Tibial nerve (tissue), 4 donors: Measurements from ENCODE around the gene COL1A2.

Experiments
- CTCF ChIP-seq, 5 experiments: fragments of 200-600 bp in 3 of 5; fragments of 450-650 bp in 2 of 5; sonication (generic) in 3 of 5; IDR thresholded peaks; one replicate each; pipeline ENCODE4 v1.5.1; 2016 to 2019; ENCODE audit warnings: antibody characterized with exemption in 5 of 5, mild to moderate bottlenecking in 3 of 5, moderate library complexity in 2 of 5
- EP300 ChIP-seq, 2 donors: sonication (generic); formaldehyde crosslinking; IDR thresholded peaks; one replicate each; pipeline ENCODE4 v1.6.1; 2017; ENCODE audit warnings: antibody characterized with exemption in 2 of 2, mild to moderate bottlenecking in 1 of 2
- POLR2A ChIP-seq, 2 donors: fragments of 450-650 bp; IDR thresholded peaks; one replicate each; pipeline ENCODE4 v1.6.1; 2017; ENCODE audit warnings: antibody characterized with exemption in 2 of 2, mild to moderate bottlenecking in 2 of 2, moderate library complexity in 2 of 2

DNA sequence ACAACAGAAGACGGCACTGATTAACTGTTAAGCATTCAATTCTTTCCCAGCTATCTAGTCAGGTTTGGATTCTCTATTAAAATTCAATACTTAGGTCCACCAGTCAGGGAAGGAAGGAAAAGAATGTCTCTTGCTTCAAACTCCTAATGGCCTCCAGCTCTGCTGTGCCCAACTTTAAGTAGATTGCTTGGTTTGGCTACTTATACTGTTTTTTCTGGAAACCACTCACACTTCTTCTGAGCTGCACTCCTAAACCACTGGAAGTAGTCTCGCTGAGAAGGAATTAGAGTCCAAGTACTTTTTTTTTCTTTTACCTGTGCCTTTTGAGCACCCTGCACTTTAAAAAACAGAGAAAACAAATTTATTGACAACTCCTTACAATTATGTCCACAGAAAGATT is 26.7 kb upstream of the COL1A2 start:
- TF ChIP-seq POLR2A (IDR thresholded peaks at IDR 0.05) (no peak), CTCF (IDR thresholded peaks at IDR 0.05) (no peak), EP300 (IDR thresholded peaks at IDR 0.05) (no peak)
